Measurements from ENCODE around the gene MANF. TPM values are rescaled to one million over a fixed set of nuclear protein-coding genes. Genes with fewer than 3 reads are reported as not detected.

Gene MANF
- total RNA-seq, 2 experiments from 2014 or later: 104 to 117 TPM

DNA sequence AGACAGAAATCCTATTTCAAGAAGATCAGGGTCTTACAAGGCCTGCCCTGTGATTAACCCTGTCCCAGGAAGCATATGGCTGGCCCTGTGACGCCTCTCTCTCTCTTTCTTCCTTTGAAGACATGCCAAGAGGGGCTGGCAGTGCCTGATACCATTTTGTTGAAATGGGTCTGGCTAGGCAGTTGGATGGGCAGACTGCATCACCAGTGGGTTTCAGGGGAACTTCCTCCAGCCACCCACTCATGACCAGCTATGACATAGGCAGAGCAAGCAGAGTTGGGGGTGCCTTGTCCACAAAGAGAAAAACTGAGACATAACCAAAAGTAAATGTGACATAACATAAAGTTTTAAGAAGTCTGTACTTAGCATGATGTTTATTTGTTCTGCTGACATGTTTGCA, 31.4 kb upstream of the MANF start:
- Histone ChIP-seq H3K4me2 (ENCODE audit: low read length) (no peak overlapping the region), H4K20me1 (ENCODE audit: insufficient read depth, low read length) (no peaks in the 10 kb centered on the region), H3K9me3 (ENCODE audit: low read length) (no peaks in the 10 kb centered on the region), H3K36me3 (ENCODE audit: insufficient read depth, low read length) (no peaks in the 10 kb centered on the region), H3K79me2 (ENCODE audit: insufficient read depth, low read depth, low read length) (no peaks in the 10 kb centered on the region), H3K4me3 (ENCODE audit: low read depth, low read length, poor library complexity, severe bottlenecking) (no peak overlapping the region), H3K4me1 (ENCODE audit: insufficient read depth, low read length, poor library complexity, severe bottlenecking) (no peaks in the 10 kb centered on the region), H3K27ac (ENCODE audit: low read depth, low read length, poor library complexity, severe bottlenecking) (no peak overlapping the region), H2AFZ (ENCODE audit: low read length) (no peak overlapping the region), H3K9me2 (ENCODE audit: insufficient read depth, low read length) (no peaks in the 10 kb centered on the region)
- BruUV-seq (replicated peaks): no TSS peak
- POLR2A ChIA-PET: no interaction called here
- DNase-seq (ENCODE audit: low spot score): no peak
- TF ChIP-seq CTCF (conservative IDR thresholded peaks at IDR 0.05; ENCODE audit: low read length) (no peak), EZH2phosphoT487 (IDR thresholded peaks at IDR 0.05; ENCODE audit: borderline replicate concordance, low read depth, low read length) (no peak)
- intact Hi-C loops (cut with micrococcal nuclease; ENCODE audit: unreplicated experiment): no loop called here
- CTCF ChIA-PET (ENCODE audit: unreplicated experiment): no interaction called here

DNA sequence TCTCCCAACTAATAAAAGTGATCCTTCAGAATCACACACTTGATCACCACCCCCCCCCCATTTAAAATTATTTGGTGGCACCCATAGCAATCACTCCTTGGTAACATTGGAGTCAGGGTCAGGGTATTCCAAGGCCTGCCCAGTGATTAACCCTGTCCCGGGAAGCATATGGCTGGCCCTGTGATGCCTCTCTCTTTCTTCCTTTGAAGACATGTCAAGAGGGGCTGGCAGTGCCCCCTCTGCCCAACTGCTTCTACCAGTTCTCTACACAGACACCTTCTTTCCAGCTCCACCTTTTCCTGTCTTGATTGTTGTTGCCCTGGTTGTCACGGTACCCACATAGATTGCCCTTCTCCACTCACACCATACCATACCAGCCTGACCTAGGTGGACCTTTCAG, 30.9 kb upstream of the MANF start:
- Histone ChIP-seq H3K4me2 (ENCODE audit: low read length) (no peak overlapping the region), H3K9me3 (ENCODE audit: low read length) (no peaks in the 10 kb centered on the region), H3K4me1 (ENCODE audit: insufficient read depth, low read length, poor library complexity, severe bottlenecking) (no peaks in the 10 kb centered on the region), H3K27ac (ENCODE audit: low read depth, low read length, poor library complexity, severe bottlenecking) (no peak overlapping the region), H3K36me3 (ENCODE audit: insufficient read depth, low read length) (no peaks in the 10 kb centered on the region), H4K20me1 (ENCODE audit: insufficient read depth, low read length) (no peaks in the 10 kb centered on the region), H3K4me3 (ENCODE audit: low read depth, low read length, poor library complexity, severe bottlenecking) (no peak overlapping the region), H3K79me2 (ENCODE audit: insufficient read depth, low read depth, low read length) (no peaks in the 10 kb centered on the region), H3K9me2 (ENCODE audit: insufficient read depth, low read length) (no peaks in the 10 kb centered on the region), H2AFZ (ENCODE audit: low read length) (no peak overlapping the region)
- intact Hi-C loops (cut with micrococcal nuclease; ENCODE audit: unreplicated experiment): no loop called here
- ChIA-PET POLR2A (no interaction called here), CTCF (ENCODE audit: unreplicated experiment) (no interaction called here)
- BruUV-seq (replicated peaks): no TSS peak
- no peak for DNase-seq (ENCODE audit: low spot score)
- no peak for TF ChIP-seq EZH2phosphoT487 (IDR thresholded peaks at IDR 0.05; ENCODE audit: borderline replicate concordance, low read depth, low read length)
- TF ChIP-seq CTCF (conservative IDR thresholded peaks at IDR 0.05; ENCODE audit: low read length): no peak

DNA sequence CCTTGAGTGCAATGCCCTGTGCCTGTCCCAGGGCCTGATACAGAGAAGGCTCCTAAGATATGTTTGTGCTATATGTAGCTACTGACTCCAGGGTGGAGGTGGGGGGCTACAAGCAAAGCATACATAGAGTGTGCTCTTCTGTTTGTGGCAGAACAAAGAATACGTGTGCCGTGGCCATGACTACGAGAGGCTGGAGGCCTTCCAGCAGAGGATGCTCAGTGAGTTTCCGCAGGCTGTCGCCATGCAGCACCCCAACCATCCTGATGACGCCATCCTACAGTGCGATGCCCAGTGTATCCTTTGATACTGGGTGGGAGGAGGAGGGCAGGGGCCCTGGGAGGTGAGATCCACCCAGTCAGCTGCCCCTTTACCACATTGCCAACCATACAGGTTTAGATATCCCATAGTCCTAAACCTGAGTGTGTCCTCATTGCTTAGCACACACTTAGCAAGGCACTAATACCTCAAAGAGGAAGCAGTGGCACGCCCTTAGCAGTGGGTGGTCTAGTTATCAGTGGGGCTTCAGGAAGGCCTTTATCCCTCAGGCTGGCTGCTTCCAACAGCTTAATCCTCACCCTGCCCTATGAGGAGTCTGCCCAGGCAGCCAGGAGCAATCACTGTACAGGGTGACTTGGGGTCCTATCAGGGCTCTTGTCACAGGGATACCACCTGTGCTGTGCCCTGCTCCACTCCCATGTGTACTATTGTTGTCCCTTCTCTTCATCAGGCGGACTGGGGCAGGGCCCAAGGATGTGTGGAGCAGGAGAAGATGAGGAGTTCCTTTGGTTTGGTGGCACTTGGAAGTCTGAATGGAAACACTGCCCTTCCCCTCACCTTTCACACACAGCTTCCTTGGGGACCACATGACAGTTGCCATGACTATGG, 30.1 kb upstream of the MANF start:
- H3K79me2 ChIP-seq (ENCODE audit: insufficient read depth, low read depth, low read length): no peaks in the 10 kb centered on the region
- H2AFZ ChIP-seq (ENCODE audit: low read length): no peak overlapping the region
- no TSS peak for BruUV-seq (replicated peaks)
- no peaks in the 10 kb centered on the region for H3K9me3 ChIP-seq (ENCODE audit: low read length)
- no peak overlapping the region for H3K27ac ChIP-seq (ENCODE audit: low read depth, low read length, poor library complexity, severe bottlenecking)
- ChIA-PET CTCF (ENCODE audit: unreplicated experiment) (no interaction called here), POLR2A (interaction anchor here (0.5 kb wide), 1 partner anchor 23 kb away, joined by 3 read pairs; no protein-coding TSS in a partner anchor)
- H3K36me3 ChIP-seq (ENCODE audit: insufficient read depth, low read length): no peaks in the 10 kb centered on the region
- intact Hi-C loops (cut with micrococcal nuclease; ENCODE audit: unreplicated experiment): no loop called here
- no peak for DNase-seq (ENCODE audit: low spot score)
- no peak overlapping the region for H3K4me2 ChIP-seq (ENCODE audit: low read length)
- TF ChIP-seq EZH2phosphoT487 (IDR thresholded peaks at IDR 0.05; ENCODE audit: borderline replicate concordance, low read depth, low read length) (no peak), CTCF (conservative IDR thresholded peaks at IDR 0.05; ENCODE audit: low read length) (no peak)
- no peaks in the 10 kb centered on the region for H4K20me1 ChIP-seq (ENCODE audit: insufficient read depth, low read length)
- H3K4me3 ChIP-seq (ENCODE audit: low read depth, low read length, poor library complexity, severe bottlenecking): no peak overlapping the region
- no peaks in the 10 kb centered on the region for H3K9me2 ChIP-seq (ENCODE audit: insufficient read depth, low read length)
- no peaks in the 10 kb centered on the region for H3K4me1 ChIP-seq (ENCODE audit: insufficient read depth, low read length, poor library complexity, severe bottlenecking)
